H1 (cell line): ENCODE results near the gene ARHGEF19.

Experiments used
- CREB1 ChIP-seq: IDR thresholded peaks from 2 replicates; pipeline ENCODE4 v1.6.1; 2012; ENCODE audit warnings: inconsistent platforms
- CTCF ChIP-seq, 3 experiments: IDR thresholded peaks; 1 replicate in 2 of 3; 2 replicates in 1 of 3; pipeline versions ENCODE4 v1.5.1 to v1.6.1; 2011; ENCODE audit warnings: low read length in 3 of 3, mild to moderate bottlenecking in 3 of 3, inconsistent platforms in 2 of 3, low read depth in 1 of 3, moderate library complexity in 1 of 3; ENCODE audit not compliant: insufficient read depth in 1 of 3; ENCODE audit errors: control extremely low read depth in 1 of 3
- EZH2 ChIP-seq: fragments of 200-600 bp; sonication (generic); IDR thresholded peaks from 2 replicates; pipeline ENCODE4 v1.7.1; 2012; ENCODE audit warnings: low read depth, mild to moderate bottlenecking, moderate library complexity, low read length, inconsistent platforms; ENCODE audit not compliant: severe bottlenecking
- POLR2A ChIP-seq, 2 experiments: IDR thresholded peaks; 1 replicate in 1 of 2; 2 replicates in 1 of 2; pipeline ENCODE4 v1.6.1; 2011; ENCODE audit warnings: low read depth in 2 of 2, low read length in 2 of 2, mild to moderate bottlenecking in 2 of 2; ENCODE audit errors: control extremely low read depth in 1 of 2
- POLR2AphosphoS5 ChIP-seq: IDR thresholded peaks from 2 replicates; pipeline ENCODE4 v1.6.1; 2011; ENCODE audit warnings: low read depth, low read length
- RAD21 ChIP-seq, 2 experiments: IDR thresholded peaks in 1 of 2; conservative IDR thresholded peaks in 1 of 2; 2 replicates each; pipeline ENCODE4 v1.6.1; 2011; ENCODE audit warnings: low read depth in 2 of 2, low read length in 2 of 2, improper control_type of control experiment in 1 of 2, inconsistent platforms in 1 of 2, mild to moderate bottlenecking in 1 of 2, moderate library complexity in 1 of 2
- RNF2 ChIP-seq: fragments of 200-900, 300-1000 bp; sonication (generic); IDR thresholded peaks from 2 replicates; pipeline ENCODE4 v1.7.1; 2016; ENCODE audit warnings: borderline replicate concordance, low read depth, mild to moderate bottlenecking, antibody characterized with exemption, low read length; ENCODE audit not compliant: poor library complexity, severe bottlenecking; ENCODE audit errors: missing control alignments
- SIN3A ChIP-seq, 2 experiments: IDR thresholded peaks in 1 of 2; conservative IDR thresholded peaks in 1 of 2; 2 replicates each; pipeline ENCODE4 v1.6.1; 2011 to 2012; ENCODE audit warnings: low read length in 2 of 2, improper control_type of control experiment in 1 of 2, low read depth in 1 of 2, mild to moderate bottlenecking in 1 of 2
- SP1 ChIP-seq: IDR thresholded peaks from 2 replicates; pipeline ENCODE4 v1.6.1; 2011; ENCODE audit warnings: low read depth, low read length
- TAF1 ChIP-seq: IDR thresholded peaks from 2 replicates; pipeline ENCODE4 v1.6.1; 2011; ENCODE audit warnings: mild to moderate bottlenecking, low read depth, low read length

GRCh38 chr1:16233431-16233830, 21.0 kb upstream of the ARHGEF19 start:
- TF ChIP-seq SP1 = no peak
- no peak for TF ChIP-seq SIN3A (conservative IDR thresholded peaks at IDR 0.05 in 1 of 2, IDR thresholded peaks at IDR 0.05 in 1 of 2; ENCODE audit: low read depth in 1 of 2, low read length in 2 of 2)
- TF ChIP-seq RNF2 = no peak
- TF ChIP-seq EZH2 = no peak
- no peak for TF ChIP-seq CREB1
- no peak for TF ChIP-seq CTCF (IDR thresholded peaks at IDR 0.05; ENCODE audit: control extremely low read depth in 1 of 3, insufficient read depth in 1 of 3, low read depth in 1 of 3, low read length in 3 of 3)
- no peak for TF ChIP-seq TAF1
- no peak for TF ChIP-seq POLR2A (IDR thresholded peaks at IDR 0.05; ENCODE audit: control extremely low read depth in 1 of 2, low read depth in 2 of 2, low read length in 2 of 2)
- no peak for TF ChIP-seq RAD21 (IDR thresholded peaks at IDR 0.05 in 1 of 2, conservative IDR thresholded peaks at IDR 0.05 in 1 of 2; ENCODE audit: low read depth in 2 of 2, low read length in 2 of 2)
- no peak for TF ChIP-seq POLR2AphosphoS5
